ENCODE measurements around the gene TSPAN18.

The TSPAN18 gene

DNA sequence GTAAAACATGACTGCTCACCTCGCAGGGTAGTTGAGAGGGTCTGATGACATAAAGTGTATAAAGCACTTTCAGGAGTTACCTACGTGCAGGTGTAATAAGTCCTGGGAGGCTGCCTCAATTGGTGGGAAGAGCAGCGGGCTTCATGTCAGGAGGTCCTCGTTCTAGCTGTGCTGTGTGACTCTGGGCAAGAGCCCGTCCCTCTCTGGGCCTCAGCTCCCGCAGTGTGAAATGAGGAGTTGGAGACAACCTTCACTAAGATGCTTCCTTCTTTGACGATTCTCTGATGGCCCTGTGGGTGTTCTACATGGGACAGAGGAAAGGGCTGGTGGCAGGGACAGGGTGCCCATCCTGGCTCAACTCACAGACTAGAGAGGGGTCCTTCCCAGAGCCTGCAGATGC lies 166.1 kb downstream of the TSPAN18 start:
- Histone ChIP-seq H3K27me3 (ENCODE audit: insufficient read depth, low read length, poor library complexity, severe bottlenecking) (no peaks in the 10 kb centered on the region), H4K20me1 (ENCODE audit: insufficient read depth, low read length, poor library complexity, severe bottlenecking) (no peaks in the 10 kb centered on the region), H2AFZ (ENCODE audit: low read length) (no peak overlapping the region), H3K4me3 (ENCODE audit: low read length, poor library complexity, severe bottlenecking) (no peak overlapping the region), H3F3A (ENCODE audit: low read depth) (no peaks in the 10 kb centered on the region), H3K9me2 (replicated peaks; ENCODE audit: low read depth, low read length) (no peaks in the 10 kb centered on the region), H3K79me2 (ENCODE audit: insufficient read depth, low read length) (no peaks in the 10 kb centered on the region), H3K9me3 (ENCODE audit: insufficient read depth, low read depth, low read length) (no peaks in the 10 kb centered on the region), H3K4me2 (ENCODE audit: low read depth, low read length, poor library complexity, severe bottlenecking) (no peak overlapping the region), H3K36me3 (ENCODE audit: insufficient read depth, low read length) (no peaks in the 10 kb centered on the region), H3K4me1 (ENCODE audit: insufficient read depth, low read length, poor library complexity, severe bottlenecking) (no peaks in the 10 kb centered on the region), H3K9ac (ENCODE audit: low read depth, low read length, poor library complexity, severe bottlenecking) (no peak overlapping the region)
- no peak for TF ChIP-seq EZH2phosphoT487 (IDR thresholded peaks at IDR 0.05; ENCODE audit: borderline replicate concordance)
- TF ChIP-seq, protein P1, sequence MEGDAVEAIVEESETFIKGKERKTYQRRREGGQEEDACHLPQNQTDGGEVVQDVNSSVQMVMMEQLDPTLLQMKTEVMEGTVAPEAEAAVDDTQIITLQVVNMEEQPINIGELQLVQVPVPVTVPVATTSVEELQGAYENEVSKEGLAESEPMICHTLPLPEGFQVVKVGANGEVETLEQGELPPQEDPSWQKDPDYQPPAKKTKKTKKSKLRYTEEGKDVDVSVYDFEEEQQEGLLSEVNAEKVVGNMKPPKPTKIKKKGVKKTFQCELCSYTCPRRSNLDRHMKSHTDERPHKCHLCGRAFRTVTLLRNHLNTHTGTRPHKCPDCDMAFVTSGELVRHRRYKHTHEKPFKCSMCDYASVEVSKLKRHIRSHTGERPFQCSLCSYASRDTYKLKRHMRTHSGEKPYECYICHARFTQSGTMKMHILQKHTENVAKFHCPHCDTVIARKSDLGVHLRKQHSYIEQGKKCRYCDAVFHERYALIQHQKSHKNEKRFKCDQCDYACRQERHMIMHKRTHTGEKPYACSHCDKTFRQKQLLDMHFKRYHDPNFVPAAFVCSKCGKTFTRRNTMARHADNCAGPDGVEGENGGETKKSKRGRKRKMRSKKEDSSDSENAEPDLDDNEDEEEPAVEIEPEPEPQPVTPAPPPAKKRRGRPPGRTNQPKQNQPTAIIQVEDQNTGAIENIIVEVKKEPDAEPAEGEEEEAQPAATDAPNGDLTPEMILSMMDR (conservative IDR thresholded peaks at IDR 0.05; ENCODE audit: low read length), result no peak

DNA sequence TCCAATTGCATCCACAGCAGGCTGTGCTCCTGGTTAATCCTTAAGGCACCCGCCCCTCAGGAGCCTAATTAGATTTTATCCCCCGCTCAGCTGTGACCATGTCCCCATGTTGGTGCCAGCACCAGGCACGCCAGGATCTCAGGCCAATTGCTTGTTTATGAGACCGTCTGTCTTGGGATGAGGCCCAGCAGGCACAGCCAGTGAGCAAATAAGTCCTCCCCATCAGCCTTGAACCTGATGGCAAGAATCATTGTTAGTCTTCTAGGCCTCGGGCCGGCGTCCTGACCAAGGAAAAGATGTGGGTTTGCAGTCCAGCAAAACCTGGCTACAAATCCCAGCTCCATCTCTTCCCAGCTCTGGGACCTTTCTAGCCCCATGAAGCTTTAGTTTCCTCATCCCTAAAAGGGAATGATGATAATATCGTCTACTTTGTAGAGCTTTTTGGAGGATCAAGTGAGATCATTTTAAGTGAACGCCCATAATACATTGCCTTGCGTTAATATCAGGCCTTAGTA lies 166.6 kb downstream of the TSPAN18 start:
- H3K9me3 ChIP-seq (ENCODE audit: insufficient read depth, low read depth, low read length), result no peaks in the 10 kb centered on the region
- H2AFZ ChIP-seq (ENCODE audit: low read length), result no peak overlapping the region
- H3K4me2 ChIP-seq (ENCODE audit: low read depth, low read length, poor library complexity, severe bottlenecking), result no peak overlapping the region
- TF ChIP-seq, protein P1 (conservative IDR thresholded peaks at IDR 0.05; ENCODE audit: low read length), result no peak
- TF ChIP-seq EZH2phosphoT487 (IDR thresholded peaks at IDR 0.05; ENCODE audit: borderline replicate concordance), result no peak
- H3K4me1 ChIP-seq (ENCODE audit: insufficient read depth, low read length, poor library complexity, severe bottlenecking), result no peaks in the 10 kb centered on the region
- H3K9me2 ChIP-seq (replicated peaks; ENCODE audit: low read depth, low read length), result no peaks in the 10 kb centered on the region
- H3F3A ChIP-seq (ENCODE audit: low read depth), result no peaks in the 10 kb centered on the region
- H3K36me3 ChIP-seq (ENCODE audit: insufficient read depth, low read length), result no peaks in the 10 kb centered on the region
- H3K4me3 ChIP-seq (ENCODE audit: low read length, poor library complexity, severe bottlenecking), result no peak overlapping the region
- H3K27me3 ChIP-seq (ENCODE audit: insufficient read depth, low read length, poor library complexity, severe bottlenecking), result no peaks in the 10 kb centered on the region
- H3K9ac ChIP-seq (ENCODE audit: low read depth, low read length, poor library complexity, severe bottlenecking), result no peak overlapping the region
- no peaks in the 10 kb centered on the region for H4K20me1 ChIP-seq (ENCODE audit: insufficient read depth, low read length, poor library complexity, severe bottlenecking)
- H3K79me2 ChIP-seq (ENCODE audit: insufficient read depth, low read length), result no peaks in the 10 kb centered on the region

DNA sequence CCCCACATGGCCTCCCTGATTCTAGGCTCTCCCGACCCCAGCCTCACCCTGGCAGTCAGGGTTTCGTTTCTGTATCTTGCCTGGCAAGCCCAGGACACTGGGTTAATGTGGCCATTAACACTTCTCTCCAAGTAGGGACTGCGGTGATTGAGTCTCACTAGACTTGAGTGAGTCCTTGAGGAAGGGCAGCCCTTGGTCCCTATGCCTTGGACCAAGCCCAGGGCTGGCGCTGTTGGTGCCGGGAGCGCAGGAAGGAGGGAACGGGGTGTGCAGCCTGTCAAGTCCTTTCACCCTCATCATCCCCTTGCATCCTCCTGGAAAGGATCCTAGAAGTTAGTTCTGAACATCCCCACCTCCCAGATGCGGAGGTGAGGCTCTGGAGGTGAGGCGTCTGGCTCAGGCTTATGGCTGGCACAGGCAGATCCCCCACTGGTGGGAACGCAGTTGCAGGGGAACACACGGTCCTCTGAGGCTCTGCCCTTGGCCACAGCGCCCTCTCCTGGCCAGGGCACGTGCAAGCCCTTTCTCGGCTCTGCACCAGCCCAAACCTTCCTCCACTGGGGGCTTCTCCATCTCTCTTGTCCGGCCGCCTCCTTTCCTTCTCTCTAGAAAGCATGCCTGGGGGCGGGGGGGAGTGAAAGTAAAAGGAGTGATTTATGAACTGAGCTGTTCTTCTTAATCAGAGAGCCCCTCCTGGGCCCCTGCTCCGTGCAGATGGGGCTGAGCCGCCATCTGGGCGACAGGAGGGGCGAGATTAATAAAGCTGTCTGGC lies 167.3 kb downstream of the TSPAN18 start:
- Histone ChIP-seq H3K9me3 (ENCODE audit: insufficient read depth, low read depth, low read length) (no peaks in the 10 kb centered on the region), H3F3A (ENCODE audit: low read depth) (no peaks in the 10 kb centered on the region), H3K27me3 (ENCODE audit: insufficient read depth, low read length, poor library complexity, severe bottlenecking) (no peaks in the 10 kb centered on the region), H3K4me3 (ENCODE audit: low read length, poor library complexity, severe bottlenecking) (no peak overlapping the region), H3K79me2 (ENCODE audit: insufficient read depth, low read length) (no peaks in the 10 kb centered on the region), H3K4me1 (ENCODE audit: insufficient read depth, low read length, poor library complexity, severe bottlenecking) (no peaks in the 10 kb centered on the region), H3K9me2 (replicated peaks; ENCODE audit: low read depth, low read length) (no peaks in the 10 kb centered on the region), H3K36me3 (ENCODE audit: insufficient read depth, low read length) (no peaks in the 10 kb centered on the region), H2AFZ (ENCODE audit: low read length) (no peak overlapping the region), H3K4me2 (ENCODE audit: low read depth, low read length, poor library complexity, severe bottlenecking) (no peak overlapping the region), H3K9ac (ENCODE audit: low read depth, low read length, poor library complexity, severe bottlenecking) (no peak overlapping the region), H4K20me1 (ENCODE audit: insufficient read depth, low read length, poor library complexity, severe bottlenecking) (no peaks in the 10 kb centered on the region)
- TF ChIP-seq, protein P1 (conservative IDR thresholded peaks at IDR 0.05; ENCODE audit: low read length), result peak; percentile 85
- no peak for TF ChIP-seq EZH2phosphoT487 (IDR thresholded peaks at IDR 0.05; ENCODE audit: borderline replicate concordance)
